H9 (cell line): ENCODE measurements around the gene DAAM1. TPM values are rescaled to one million over a fixed set of nuclear protein-coding genes. Genes with fewer than 3 reads are reported as not detected.

Experiments
- DNase-seq: peaks from one replicate; pipeline ENCODE4 v3.0.0-alpha.2; 2017
- H2AFZ ChIP-seq: one replicate; pipeline ENCODE4 v1.6.1; 2013; ENCODE audit warnings: mild to moderate bottlenecking, low read length, control low read depth, moderate library complexity
- H2AK5ac ChIP-seq: 2 replicates; pipeline ENCODE4 v1.6.1; 2013; ENCODE audit warnings: low read length, control low read depth, mixed read lengths; ENCODE audit not compliant: insufficient read length
- H2BK120ac ChIP-seq: one replicate; pipeline ENCODE4 v1.6.1; 2013; ENCODE audit warnings: low read depth, mild to moderate bottlenecking, low read length, control low read depth, inconsistent platforms; ENCODE audit not compliant: poor library complexity, severe bottlenecking
- H2BK12ac ChIP-seq: 2 replicates; pipeline ENCODE4 v1.6.1; 2013; ENCODE audit warnings: low read length, control low read depth, mixed read lengths, low read depth; ENCODE audit not compliant: insufficient read length
- H2BK15ac ChIP-seq: 2 replicates; pipeline ENCODE4 v1.6.1; 2013; ENCODE audit warnings: low read depth, low read length, control low read depth
- H2BK20ac ChIP-seq: one replicate; pipeline ENCODE4 v1.6.1; 2013; ENCODE audit warnings: low read depth, mild to moderate bottlenecking, low read length, control low read depth, inconsistent platforms; ENCODE audit not compliant: poor library complexity, severe bottlenecking
- H2BK5ac ChIP-seq: 2 replicates; pipeline ENCODE4 v1.6.1; 2013; ENCODE audit warnings: low read length, control low read depth, mixed read lengths; ENCODE audit not compliant: insufficient read length
- H3K14ac ChIP-seq: 2 replicates; pipeline ENCODE4 v1.6.1; 2013; ENCODE audit warnings: low read length, control low read depth; ENCODE audit not compliant: insufficient read depth
- H3K18ac ChIP-seq: 2 replicates; pipeline ENCODE4 v1.6.1; 2013; ENCODE audit warnings: low read depth, mild to moderate bottlenecking, mixed read lengths, low read length, control low read depth; ENCODE audit not compliant: insufficient read length
- H3K23ac ChIP-seq: 2 replicates; pipeline ENCODE4 v1.6.1; 2013; ENCODE audit warnings: low read length, control low read depth, mixed read lengths, low read depth; ENCODE audit not compliant: insufficient read length
- H3K23me2 ChIP-seq: 2 replicates; pipeline ENCODE4 v1.6.1; 2013; ENCODE audit warnings: low read depth, mild to moderate bottlenecking, mixed read lengths, low read length, control low read depth; ENCODE audit not compliant: insufficient read length, poor library complexity, severe bottlenecking
- H3K27ac ChIP-seq: 2 replicates; pipeline ENCODE4 v1.5.1; 2013; ENCODE audit warnings: low read length, control low read depth, mixed read lengths, low read depth; ENCODE audit not compliant: insufficient read length
- H3K27me3 ChIP-seq: 2 replicates; pipeline ENCODE4 v1.6.1; 2013; ENCODE audit warnings: low read length, control low read depth, inconsistent platforms; ENCODE audit not compliant: insufficient read depth
- H3K4ac ChIP-seq: 2 replicates; pipeline ENCODE4 v1.6.1; 2013; ENCODE audit warnings: low read depth, mild to moderate bottlenecking, control low read depth, inconsistent platforms, low read length, moderate library complexity
- H3K4me1 ChIP-seq: 2 replicates; pipeline ENCODE4 v1.6.1; 2013; ENCODE audit warnings: low read length, control low read depth, inconsistent platforms; ENCODE audit not compliant: insufficient read depth
- H3K4me2 ChIP-seq: 2 replicates; pipeline ENCODE4 v1.6.1; 2013; ENCODE audit warnings: low read length, control low read depth, mixed read lengths; ENCODE audit not compliant: insufficient read length, insufficient read depth
- H3K56ac ChIP-seq: 2 replicates; pipeline ENCODE4 v1.6.1; 2013; ENCODE audit warnings: low read depth, mild to moderate bottlenecking, mixed read lengths, low read length, control low read depth; ENCODE audit not compliant: insufficient read length
- H3K79me1 ChIP-seq: 2 replicates; pipeline ENCODE4 v1.6.1; 2013; ENCODE audit warnings: low read depth, mild to moderate bottlenecking, moderate library complexity, low read length, control low read depth, inconsistent platforms; ENCODE audit not compliant: insufficient read depth, poor library complexity, severe bottlenecking
- H3K79me2 ChIP-seq: 2 replicates; pipeline ENCODE4 v1.6.1; 2013; ENCODE audit warnings: low read length, control low read depth, inconsistent platforms; ENCODE audit not compliant: insufficient read depth
- H3K9ac ChIP-seq: 2 replicates; pipeline ENCODE4 v1.6.1; 2013; ENCODE audit warnings: low read length, control low read depth, mixed read lengths; ENCODE audit not compliant: insufficient read length; ENCODE audit errors: extremely low read depth
- H3K9me3 ChIP-seq: one replicate; pipeline ENCODE4 v1.6.1; 2013; ENCODE audit warnings: low read depth, low read length, inconsistent platforms; ENCODE audit not compliant: control insufficient read depth
- H3T11ph ChIP-seq: one replicate; pipeline ENCODE4 v1.6.1; 2013; ENCODE audit warnings: mild to moderate bottlenecking, low read length, control low read depth, inconsistent platforms
- H4K20me1 ChIP-seq: one replicate; pipeline ENCODE4 v1.6.1; 2013; ENCODE audit not compliant: control insufficient read depth, insufficient read length, insufficient read depth
- H4K5ac ChIP-seq: 2 replicates; pipeline ENCODE4 v1.6.1; 2013; ENCODE audit warnings: low read depth, mild to moderate bottlenecking, mixed read lengths, low read length, control low read depth; ENCODE audit not compliant: insufficient read length
- H4K8ac ChIP-seq: replicated peaks from 2 replicates; pipeline ENCODE4 v1.6.1; 2013; ENCODE audit warnings: low read length, control low read depth, mixed read lengths, low read depth; ENCODE audit not compliant: insufficient read length
- H4K91ac ChIP-seq: 2 replicates; pipeline ENCODE4 v1.6.1; 2013; ENCODE audit warnings: low read depth, mild to moderate bottlenecking, moderate library complexity, mixed read lengths, low read length, control low read depth; ENCODE audit not compliant: insufficient read length
- H3K27ac Mint-ChIP-seq, 3 experiments: 2 replicates in 2 of 3; 3 replicates in 1 of 3; pipeline ENCODE4 v1.8.0; 2020 to 2021; ENCODE audit warnings: mixed read lengths in 3 of 3, mild to moderate bottlenecking in 1 of 3, moderate library complexity in 1 of 3
- H3K27me3 Mint-ChIP-seq: 2 replicates; pipeline ENCODE4 v1.8.0; 2021; ENCODE audit warnings: low read depth, mild to moderate bottlenecking, moderate library complexity, mixed read lengths
- H3K36me3 Mint-ChIP-seq, 3 experiments: 2 replicates in 2 of 3; 3 replicates in 1 of 3; pipeline ENCODE4 v1.8.0; 2020 to 2021; ENCODE audit warnings: low read depth in 3 of 3, mixed read lengths in 3 of 3; ENCODE audit not compliant: insufficient read depth in 1 of 3
- H3K4me1 Mint-ChIP-seq, 2 experiments: 2 replicates each; pipeline ENCODE4 v1.8.0; 2020; ENCODE audit warnings: mixed read lengths in 2 of 2
- H3K4me3 Mint-ChIP-seq, 2 experiments: 2 replicates in 1 of 2; 3 replicates in 1 of 2; pipeline ENCODE4 v1.8.0; 2020 to 2021; ENCODE audit warnings: mild to moderate bottlenecking in 2 of 2, mixed read lengths in 2 of 2, moderate library complexity in 1 of 2
- H3K9me3 Mint-ChIP-seq, 2 experiments: 2 replicates in 1 of 2; 3 replicates in 1 of 2; pipeline ENCODE4 v1.8.0; 2020; ENCODE audit warnings: mild to moderate bottlenecking in 2 of 2, mixed read lengths in 2 of 2, moderate library complexity in 1 of 2
- WGBS: extraction: QIAGEN DNeasy Blood & Tissue Kit; methylation state at CpG from one replicate; pipeline ENCODE4 v1.1.7; 2013; ENCODE audit warnings: missing lambda C conversion rate, low lambda C conversion rate, mixed read lengths; ENCODE audit not compliant: insufficient read length; ENCODE audit errors: extremely low coverage; 5-methylcytosine and 5-hydroxymethylcytosine counted together
- total RNA-seq: library from RNA; stranded (reverse); gene quantifications from 2 replicates; pipeline ENCODE4 v1.2.1, GENCODE V29; 2021
- TF ChIP-seq, protein P1 (sequence below): fragments of 200-600 bp; sonication (generic); conservative IDR thresholded peaks from 3 replicates; pipeline ENCODE4 v1.8.0; 2021; ENCODE audit warnings: antibody characterized with exemption, mild to moderate bottlenecking

The DAAM1 gene
- total RNA-seq, 1 experiment from 2014 or later: 19.5 TPM

DNA sequence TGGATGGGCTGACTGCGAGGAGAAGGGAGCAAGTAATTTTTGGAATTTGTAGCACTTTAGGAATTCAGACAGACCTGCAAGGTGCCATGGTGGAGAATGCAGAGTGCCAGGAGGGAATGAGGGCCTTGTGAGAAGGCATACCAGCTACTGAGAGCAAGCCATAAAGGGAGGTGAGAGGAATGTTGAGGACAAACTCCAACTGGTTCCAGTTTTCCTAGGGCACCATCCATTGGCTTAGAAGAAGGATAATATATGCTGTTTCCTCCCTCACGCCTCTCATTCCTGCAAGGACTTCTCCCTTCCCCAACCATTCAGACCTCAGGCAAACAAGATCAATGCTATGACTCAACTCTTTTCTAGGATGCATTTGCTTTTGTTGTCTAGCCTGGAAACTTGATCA is 11.2 kb upstream of the DAAM1 start:
- Histone ChIP-seq H3K4me1 (peaks cover 3% of the 10 kb centered on the region; the same call in 1 of the 2 replicates), H3K56ac (no peak overlapping the region), H3K79me1 (no peaks in the 10 kb centered on the region), H3K18ac (no peak overlapping the region), H3K14ac (no peak overlapping the region), H3K27ac (no peak overlapping the region), H2AFZ (no peak overlapping the region), H3K4me2 (no peak overlapping the region), H3K23me2 (no peaks in the 10 kb centered on the region), H3K27me3 (no peaks in the 10 kb centered on the region), H4K20me1 (no peaks in the 10 kb centered on the region), H4K8ac (no peak overlapping the region), H3K23ac (no peak overlapping the region), H3T11ph (no peak overlapping the region), H4K91ac (no peak overlapping the region), H2BK20ac (no peak overlapping the region), H3K4ac (no peak overlapping the region), H3K79me2 (no peaks in the 10 kb centered on the region), H2AK5ac (no peak overlapping the region), H2BK120ac (no peak overlapping the region), H2BK15ac (no peak overlapping the region), H4K5ac (no peak overlapping the region), H2BK5ac (no peak overlapping the region), H3K9me3 (no peaks in the 10 kb centered on the region), H2BK12ac (no peak overlapping the region), H3K9ac (no peak overlapping the region)
- Mint-ChIP-seq H3K9me3 (no peaks in the 10 kb centered on the region), H3K4me3 (no peak overlapping the region), H3K27me3 (no peaks in the 10 kb centered on the region), H3K27ac (peak overlapping the region in 2 of 3 experiments; percentile 13 to 87; a peak in 1 of 7 replicates), H3K4me1 (peaks cover 5 to 7% of the 10 kb centered on the region in 2 experiments), H3K36me3 (no peaks in the 10 kb centered on the region)
- DNase-seq: peak; percentile 50
- WGBS: no CpG with 5 or more reads among the region's 2 CpGs
- TF ChIP-seq, protein P1, sequence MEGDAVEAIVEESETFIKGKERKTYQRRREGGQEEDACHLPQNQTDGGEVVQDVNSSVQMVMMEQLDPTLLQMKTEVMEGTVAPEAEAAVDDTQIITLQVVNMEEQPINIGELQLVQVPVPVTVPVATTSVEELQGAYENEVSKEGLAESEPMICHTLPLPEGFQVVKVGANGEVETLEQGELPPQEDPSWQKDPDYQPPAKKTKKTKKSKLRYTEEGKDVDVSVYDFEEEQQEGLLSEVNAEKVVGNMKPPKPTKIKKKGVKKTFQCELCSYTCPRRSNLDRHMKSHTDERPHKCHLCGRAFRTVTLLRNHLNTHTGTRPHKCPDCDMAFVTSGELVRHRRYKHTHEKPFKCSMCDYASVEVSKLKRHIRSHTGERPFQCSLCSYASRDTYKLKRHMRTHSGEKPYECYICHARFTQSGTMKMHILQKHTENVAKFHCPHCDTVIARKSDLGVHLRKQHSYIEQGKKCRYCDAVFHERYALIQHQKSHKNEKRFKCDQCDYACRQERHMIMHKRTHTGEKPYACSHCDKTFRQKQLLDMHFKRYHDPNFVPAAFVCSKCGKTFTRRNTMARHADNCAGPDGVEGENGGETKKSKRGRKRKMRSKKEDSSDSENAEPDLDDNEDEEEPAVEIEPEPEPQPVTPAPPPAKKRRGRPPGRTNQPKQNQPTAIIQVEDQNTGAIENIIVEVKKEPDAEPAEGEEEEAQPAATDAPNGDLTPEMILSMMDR: no peak
